IMR-90 (cell line): ENCODE data around the gene ATP2B2. TPM values are rescaled to one million over a fixed set of nuclear protein-coding genes. Genes with fewer than 3 reads are reported as not detected.

Experiments used
- ATAC-seq: fragments of 200-7000 bp; cut with Tn5 transposase; 2 replicates; pipeline ENCODE4 v1.9.1; 2020; ENCODE audit warnings: low read depth, mild to moderate bottlenecking, moderate library complexity
- BruUV-seq: library from RNA; stranded (reverse); fragments of 400-500 nt; replicated peaks from 2 replicates; lab custom pipeline; 2021; lab: Mats Ljungman, UMichigan
- CTCF ChIA-PET: fragments of 300-600 bp; formaldehyde crosslinking; extraction: SDS; loops from one replicate; lab custom pipeline; 2021; ENCODE audit warnings: antibody characterized with exemption; lab: Yijun Ruan, JAX
- POLR2A ChIA-PET: fragments of 300-600 bp; sonication (Branson Sonifier 250); formaldehyde crosslinking; loops from one replicate; lab custom pipeline; 2022; ENCODE audit warnings: antibody characterized with exemption; ENCODE audit not compliant: unreplicated experiment; lab: Charles Lee
- DNase-seq: peaks from one replicate; pipeline ENCODE4 v3.0.0; 2013
- H2AFZ ChIP-seq: replicated peaks from 2 replicates; pipeline ENCODE3; 2013; ENCODE audit warnings: low read length, mild to moderate bottlenecking; ENCODE audit not compliant: poor library complexity
- H2AK5ac ChIP-seq: 2 replicates; pipeline ENCODE4 v1.6.1; 2013; ENCODE audit warnings: low read depth, low read length, inconsistent platforms
- H2AK9ac ChIP-seq: replicated peaks from 2 replicates; pipeline ENCODE3; 2013; ENCODE audit warnings: mild to moderate bottlenecking, low read depth, low read length, moderate library complexity; ENCODE audit not compliant: poor library complexity
- H2BK120ac ChIP-seq: 2 replicates; pipeline ENCODE4 v1.6.1; 2013; ENCODE audit warnings: low read depth, low read length, inconsistent platforms
- H2BK15ac ChIP-seq: 3 replicates; pipeline ENCODE4 v1.6.1; 2013; ENCODE audit warnings: low read depth, low read length, inconsistent platforms
- H2BK20ac ChIP-seq: 2 replicates; pipeline ENCODE4 v1.6.1; 2013; ENCODE audit warnings: low read depth, mild to moderate bottlenecking, inconsistent platforms, low read length, moderate library complexity
- H2BK5ac ChIP-seq: 2 replicates; pipeline ENCODE4 v1.6.1; 2013; ENCODE audit warnings: mild to moderate bottlenecking, low read depth, low read length, inconsistent platforms; ENCODE audit not compliant: poor library complexity, severe bottlenecking
- H3K14ac ChIP-seq: replicated peaks from 2 replicates; pipeline ENCODE4 v1.6.1; 2013; ENCODE audit warnings: low read depth, low read length, inconsistent platforms
- H3K18ac ChIP-seq: 2 replicates; pipeline ENCODE4 v1.6.1; 2013; ENCODE audit warnings: low read depth, low read length, control low read depth
- H3K23ac ChIP-seq: 2 replicates; pipeline ENCODE4 v1.6.1; 2013; ENCODE audit warnings: low read depth, low read length, inconsistent platforms
- H3K27ac ChIP-seq: 2 replicates; pipeline ENCODE4 v1.5.1; 2013; ENCODE audit warnings: mild to moderate bottlenecking, control low read depth, low read length; ENCODE audit not compliant: insufficient read depth
- H3K27me3 ChIP-seq: 2 replicates; pipeline ENCODE4 v1.6.1; 2013; ENCODE audit warnings: low read length; ENCODE audit not compliant: control insufficient read depth, insufficient read depth
- H3K36me3 ChIP-seq: 2 replicates; pipeline ENCODE4 v1.6.1; 2013; ENCODE audit warnings: low read length, mixed read lengths; ENCODE audit not compliant: control insufficient read depth, insufficient read depth
- H3K4ac ChIP-seq: 2 replicates; pipeline ENCODE4 v1.6.1; 2013; ENCODE audit warnings: low read depth, low read length, inconsistent platforms
- H3K4me1 ChIP-seq: 2 replicates; pipeline ENCODE4 v1.6.1; 2013; ENCODE audit warnings: low read length, mixed read lengths; ENCODE audit not compliant: control insufficient read depth, insufficient read depth
- H3K4me2 ChIP-seq: 2 replicates; pipeline ENCODE4 v1.6.1; 2013; ENCODE audit warnings: low read depth, mild to moderate bottlenecking, control low read depth, low read length, moderate library complexity
- H3K4me3 ChIP-seq: 2 replicates; pipeline ENCODE4 v1.5.1; 2013; ENCODE audit warnings: low read depth, mild to moderate bottlenecking, control low read depth, low read length, moderate library complexity; ENCODE audit not compliant: insufficient read depth
- H3K56ac ChIP-seq: 2 replicates; pipeline ENCODE4 v1.6.1; 2013; ENCODE audit warnings: low read length, inconsistent platforms; ENCODE audit not compliant: insufficient read depth; ENCODE audit errors: extremely low read depth
- H3K79me1 ChIP-seq, 2 experiments: 2 replicates each; pipeline ENCODE4 v1.6.1; 2013; ENCODE audit warnings: low read length in 2 of 2, inconsistent platforms in 1 of 2, low read depth in 1 of 2
- H3K9ac ChIP-seq: 2 replicates; pipeline ENCODE4 v1.6.1; 2013; ENCODE audit warnings: low read depth, low read length, control low read depth
- H3K9me1 ChIP-seq: 2 replicates; pipeline ENCODE4 v1.6.1; 2013; ENCODE audit warnings: low read length, inconsistent platforms; ENCODE audit not compliant: insufficient read depth
- H3K9me3 ChIP-seq: 2 replicates; pipeline ENCODE4 v1.6.1; 2013; ENCODE audit warnings: low read length; ENCODE audit not compliant: control insufficient read depth, insufficient read depth
- H4K20me1 ChIP-seq: 2 replicates; pipeline ENCODE4 v1.6.1; 2013; ENCODE audit warnings: low read length, inconsistent platforms; ENCODE audit not compliant: insufficient read depth
- H4K5ac ChIP-seq: 2 replicates; pipeline ENCODE4 v1.6.1; 2013; ENCODE audit warnings: mild to moderate bottlenecking, low read depth, low read length, control low read depth
- H4K8ac ChIP-seq, 2 experiments: 2 replicates each; pipeline ENCODE4 v1.6.1; 2013; ENCODE audit warnings: low read depth in 2 of 2, low read length in 2 of 2, control low read depth in 1 of 2, inconsistent platforms in 1 of 2
- H4K91ac ChIP-seq: 2 replicates; pipeline ENCODE4 v1.6.1; 2013; ENCODE audit warnings: low read depth, low read length, inconsistent platforms; ENCODE audit not compliant: insufficient read depth
- BHLHE40 ChIP-seq: fragments of 150-350 bp; IDR thresholded peaks from 2 replicates; pipeline ENCODE4 v1.6.1; 2016; ENCODE audit warnings: mild to moderate bottlenecking, low read depth, low read length
- CEBPB ChIP-seq: IDR thresholded peaks from 2 replicates; pipeline ENCODE4 v1.6.1; 2012; ENCODE audit warnings: low read depth, low read length, improper control_type of control experiment
- CHD1 ChIP-seq: IDR thresholded peaks from 2 replicates; pipeline ENCODE4 v1.6.1; 2012; ENCODE audit warnings: low read depth, low read length, improper control_type of control experiment
- CTCF ChIP-seq: conservative IDR thresholded peaks from 2 replicates; pipeline ENCODE4 v1.5.1; 2012; ENCODE audit warnings: mild to moderate bottlenecking, low read depth, low read length, improper control_type of control experiment
- ELK1 ChIP-seq: fragments of 150-350 bp; IDR thresholded peaks from 2 replicates; pipeline ENCODE4 v1.6.1; 2016; ENCODE audit warnings: low read depth, mild to moderate bottlenecking, low read length, moderate library complexity, borderline replicate concordance
- FOS ChIP-seq: fragments of 150-350 bp; IDR thresholded peaks from 2 replicates; pipeline ENCODE4 v1.6.1; 2016; ENCODE audit warnings: low read depth, low read length
- MAFK ChIP-seq: IDR thresholded peaks from 2 replicates; pipeline ENCODE4 v1.6.1; 2012; ENCODE audit warnings: low read depth, low read length, improper control_type of control experiment
- MAZ ChIP-seq: IDR thresholded peaks from 2 replicates; pipeline ENCODE4 v1.6.1; 2012; ENCODE audit warnings: low read depth, mild to moderate bottlenecking, low read length, improper control_type of control experiment, moderate library complexity, borderline replicate concordance
- MXI1 ChIP-seq: IDR thresholded peaks from 2 replicates; pipeline ENCODE4 v1.6.1; 2012; ENCODE audit warnings: low read depth, mild to moderate bottlenecking, low read length, moderate library complexity, borderline replicate concordance
- NFE2L2 ChIP-seq: fragments of 150-350 bp; IDR thresholded peaks from 2 replicates; pipeline ENCODE4 v1.6.1; 2016; ENCODE audit warnings: low read depth, mild to moderate bottlenecking, low read length
- POLR2A ChIP-seq: IDR thresholded peaks from 2 replicates; pipeline ENCODE4 v1.6.1; 2012; ENCODE audit warnings: mild to moderate bottlenecking, low read depth, low read length
- RAD21 ChIP-seq: IDR thresholded peaks from 2 replicates; pipeline ENCODE4 v1.6.1; 2012; ENCODE audit warnings: low read length, improper control_type of control experiment
- RCOR1 ChIP-seq: IDR thresholded peaks from 2 replicates; pipeline ENCODE4 v1.6.1; 2012; ENCODE audit warnings: mild to moderate bottlenecking, low read length, improper control_type of control experiment; ENCODE audit not compliant: insufficient replicate concordance
- RFX5 ChIP-seq: IDR thresholded peaks from 2 replicates; pipeline ENCODE4 v1.8.0; 2012; ENCODE audit warnings: low read depth, mild to moderate bottlenecking, low read length, moderate library complexity
- SMC3 ChIP-seq: fragments of 150-350 bp; IDR thresholded peaks from 2 replicates; pipeline ENCODE4 v1.6.1; 2016; ENCODE audit warnings: low read depth, mild to moderate bottlenecking, antibody characterized with exemption, low read length, moderate library complexity
- USF2 ChIP-seq: fragments of 150-350 bp; IDR thresholded peaks from 2 replicates; pipeline ENCODE4 v1.6.1; 2017; ENCODE audit warnings: mild to moderate bottlenecking, antibody characterized with exemption, low read length, low read depth
- WGBS, 2 experiments: methylation state at CpG; one replicate each; pipeline versions ENCODE4 v1.1.5 to v1.1.7; 2013; ENCODE audit warnings: missing lambda C conversion rate in 2 of 2; ENCODE audit not compliant: insufficient read length in 1 of 2; ENCODE audit errors: extremely low coverage in 2 of 2; 5-methylcytosine and 5-hydroxymethylcytosine counted together
- dilution Hi-C: fragments of 300-500 bp; cut with HindIII; formaldehyde crosslinking; loops from one replicate; pipeline ENCODE4 v1.14.3; 2018; ENCODE audit warnings: low sequenced_read_pairs; ENCODE audit not compliant: unreplicated experiment
- in situ Hi-C: fragments of 300-500 bp; cut with MboI; formaldehyde crosslinking; loops from 3 replicates; pipeline ENCODE4 v1.14.3; 2019; ENCODE audit warnings: low sequenced_read_pairs, inconsistent platforms, mixed read lengths
- intact Hi-C: fragments of 100-400 bp; cut with micrococcal nuclease; formaldehyde crosslinking; loops from 2 replicates; pipeline ENCODE4 v1.10.0; 2022
- polyA plus RNA-seq, 3 experiments: library from polyadenylated mRNA; depleted of rRNA; stranded (reverse); fragments of >200 nt; gene quantifications; 2 replicates each; pipeline ENCODE4 v1.2.3, GENCODE V29; 2012; ENCODE audit warnings: low replicate concordance in 1 of 3
- total RNA-seq: library from RNA; depleted of rRNA; stranded (reverse); fragments of >200 nt; gene quantifications from 2 replicates; pipeline ENCODE4 v1.2.3, GENCODE V29; 2012

ATP2B2 gene
- total and polyA plus RNA-seq, 2 of the 4 experiments (the other 2 are of a cell fraction) = under 0.01 to 0.02 TPM

- POLR2A ChIA-PET = no interaction called here
- intact Hi-C loops (no loop called here), dilution Hi-C loops (no loop called here), in situ Hi-C loops (no loop called here)
- peaks cover 47% of the 10 kb centered on the region for H3K27me3 ChIP-seq
- no peaks in the 10 kb centered on the region for H4K20me1 ChIP-seq
- H2BK5ac ChIP-seq = no peak overlapping the region
- H3K4me3 ChIP-seq = no peak overlapping the region
- 38% methylated on average over 4 of the region's 7 CpGs; no CpG with 5 or more reads in 1 of the 2 experiments for WGBS, 2 experiments
- no peak overlapping the region for H4K5ac ChIP-seq
- no peak overlapping the region for H2AFZ ChIP-seq
- H3K14ac ChIP-seq = no peak overlapping the region
- CTCF ChIA-PET = no interaction called here
- no peak overlapping the region for H3K27ac ChIP-seq
- H3K56ac ChIP-seq = no peak overlapping the region
- no peak overlapping the region for H3K9ac ChIP-seq
- no peak overlapping the region for H3K4ac ChIP-seq
- no peak overlapping the region for H2BK15ac ChIP-seq
- no peaks in the 10 kb centered on the region for H3K79me1 ChIP-seq
- no peak overlapping the region for H2AK5ac ChIP-seq
- BruUV-seq = no TSS peak
- H2AK9ac ChIP-seq = no peak overlapping the region
- H3K9me3 ChIP-seq = no peaks in the 10 kb centered on the region
- H2BK20ac ChIP-seq = no peak overlapping the region
- H4K91ac ChIP-seq = no peak overlapping the region
- H3K9me1 ChIP-seq = no peaks in the 10 kb centered on the region
- ATAC-seq (no peak), DNase-seq (no peak)
- no peak overlapping the region for H3K18ac ChIP-seq
- H3K4me2 ChIP-seq = no peak overlapping the region
- no peak overlapping the region for H2BK120ac ChIP-seq
- no peak overlapping the region for H3K23ac ChIP-seq
- H4K8ac ChIP-seq = no peak overlapping the region
- TF ChIP-seq CEBPB = no peak
- no peak for TF ChIP-seq BHLHE40
- TF ChIP-seq CHD1 = no peak
- TF ChIP-seq RFX5 = no peak
- no peak for TF ChIP-seq NFE2L2
- TF ChIP-seq MAZ = no peak
- no peak for TF ChIP-seq USF2
- no peak for TF ChIP-seq FOS
- no peak for TF ChIP-seq RAD21
- no peak for TF ChIP-seq ELK1
- TF ChIP-seq RCOR1 = no peak
- no peak for TF ChIP-seq CTCF
- TF ChIP-seq MXI1 = no peak
- TF ChIP-seq POLR2A = no peak
- TF ChIP-seq SMC3 = no peak
- TF ChIP-seq MAFK = no peak
- H3K4me1 ChIP-seq = no peaks in the 10 kb centered on the region
- no peaks in the 10 kb centered on the region for H3K36me3 ChIP-seq
These were observed 31.7 kb downstream of the ATP2B2 start for GRCh38 chr3:10473581-10474274.
